HEK293 (cell line): Measurements from ENCODE around the gene CYP4X1.

Source experiments
- CTCF ChIA-PET: fragments of 350-600 bp; formaldehyde crosslinking; extraction: SDS; loops from one replicate; lab custom pipeline; 2021; ENCODE audit warnings: antibody characterized with exemption; lab: Yijun Ruan, JAX
- POLR2A ChIA-PET: fragments of 300-600 bp; formaldehyde crosslinking; extraction: SDS; loops from one replicate; lab custom pipeline; 2020; ENCODE audit warnings: antibody characterized with exemption, inconsistent platforms; lab: Yijun Ruan, JAX
- H3K27ac ChIP-seq: fragments of 200-500 bp; sonication (Bioruptor generic); 2 replicates; pipeline ENCODE4 v1.5.1; 2014; ENCODE audit warnings: low read depth, low read length, control low read depth, inconsistent platforms; ENCODE audit errors: extremely low read depth
- H3K36me3 ChIP-seq, 2 experiments: fragments of 200-500 bp in 1 of 2; sonication (Bioruptor generic) in 1 of 2; 1 replicate in 1 of 2; 2 replicates in 1 of 2; pipeline ENCODE4 v1.5.1; 2014 to 2017; ENCODE audit warnings: inconsistent platforms in 2 of 2, low read length in 2 of 2; ENCODE audit not compliant: control insufficient read depth in 2 of 2, insufficient read depth in 1 of 2
- H3K4me1 ChIP-seq: fragments of 200-500 bp; sonication (Bioruptor generic); 2 replicates; pipeline ENCODE4 v1.5.1; 2014; ENCODE audit warnings: mild to moderate bottlenecking, low read length, inconsistent platforms; ENCODE audit not compliant: control insufficient read depth, insufficient read depth
- H3K4me3 ChIP-seq: 2 replicates; pipeline ENCODE4 v1.5.1; 2011; ENCODE audit warnings: low read depth, mild to moderate bottlenecking, control low read depth, low read length, moderate library complexity
- H3K9me3 ChIP-seq: fragments of 200-500 bp; sonication (Bioruptor generic); 2 replicates; pipeline ENCODE4 v1.5.1; 2014; ENCODE audit warnings: low read depth, low read length, inconsistent platforms; ENCODE audit not compliant: control insufficient read depth, insufficient read depth
- KLF1 ChIP-seq: fragments of 450-650 bp; formaldehyde crosslinking; IDR thresholded peaks from 2 replicates; pipeline ENCODE4 v1.5.1; 2016; ENCODE audit warnings: missing biosample characterization, missing genetic modification characterization
- YY2 ChIP-seq: fragments of 450-650 bp; formaldehyde crosslinking; IDR thresholded peaks from 2 replicates; pipeline ENCODE4 v1.5.1; 2016; ENCODE audit warnings: missing biosample characterization, missing genetic modification characterization
- ZBTB48 ChIP-seq: fragments of 450-650 bp; formaldehyde crosslinking; IDR thresholded peaks from 2 replicates; pipeline ENCODE4 v1.5.1; 2016; ENCODE audit warnings: missing biosample characterization, missing genetic modification characterization
- ZNF157 ChIP-seq: fragments of 450-650 bp; formaldehyde crosslinking; IDR thresholded peaks from 2 replicates; pipeline ENCODE4 v1.5.1; 2016; ENCODE audit warnings: missing biosample characterization, missing genetic modification characterization
- ZNF426 ChIP-seq: fragments of 450-650 bp; formaldehyde crosslinking; IDR thresholded peaks from 2 replicates; pipeline ENCODE4 v1.5.1; 2017; ENCODE audit warnings: missing biosample characterization, missing genetic modification characterization, mild to moderate bottlenecking, inconsistent platforms, moderate library complexity
- ZNF433 ChIP-seq: fragments of 450-650 bp; formaldehyde crosslinking; IDR thresholded peaks from 2 replicates; pipeline ENCODE4 v1.5.1; 2016; ENCODE audit warnings: missing biosample characterization, missing genetic modification characterization, low read depth
- ZNF473 ChIP-seq: fragments of 450-650 bp; formaldehyde crosslinking; IDR thresholded peaks from 2 replicates; pipeline ENCODE4 v1.5.1; 2017; ENCODE audit warnings: missing biosample characterization, missing genetic modification characterization
- ZNF510 ChIP-seq: fragments of 450-650 bp; formaldehyde crosslinking; IDR thresholded peaks from 2 replicates; pipeline ENCODE4 v1.5.1; 2018; ENCODE audit warnings: mild to moderate bottlenecking, missing genetic modification characterization, missing biosample characterization; ENCODE audit not compliant: insufficient replicate concordance
- ZNF571 ChIP-seq: fragments of 450-650 bp; formaldehyde crosslinking; IDR thresholded peaks from 2 replicates; pipeline ENCODE4 v1.5.0; 2017; ENCODE audit warnings: missing biosample characterization, missing genetic modification characterization
- ZNF580 ChIP-seq: fragments of 450-650 bp; formaldehyde crosslinking; IDR thresholded peaks from 2 replicates; pipeline ENCODE4 v1.5.1; 2016; ENCODE audit warnings: missing biosample characterization, missing genetic modification characterization
- ZNF639 ChIP-seq: fragments of 450-650 bp; formaldehyde crosslinking; IDR thresholded peaks from 2 replicates; pipeline ENCODE4 v1.5.1; 2016; ENCODE audit warnings: missing biosample characterization, missing genetic modification characterization
- TF ChIP-seq, protein P1 (sequence below): fragments of 450-650 bp; formaldehyde crosslinking; IDR thresholded peaks from 2 replicates; pipeline ENCODE4 v1.5.1; 2017; ENCODE audit warnings: missing biosample characterization, missing genetic modification characterization
- TF ChIP-seq, protein P2 (sequence below): fragments of 450-650 bp; formaldehyde crosslinking; IDR thresholded peaks from 2 replicates; pipeline ENCODE4 v1.5.1; 2016; ENCODE audit warnings: missing biosample characterization, missing genetic modification characterization
- TF ChIP-seq, protein P3 (sequence below): fragments of 450-650 bp; formaldehyde crosslinking; IDR thresholded peaks from 2 replicates; pipeline ENCODE4 v1.5.1; 2016; ENCODE audit warnings: missing biosample characterization, missing genetic modification characterization, borderline replicate concordance
- TF ChIP-seq, protein P4 (sequence below): fragments of 450-650 bp; formaldehyde crosslinking; IDR thresholded peaks from 2 replicates; pipeline ENCODE4 v1.5.1; 2017; ENCODE audit warnings: missing biosample characterization, missing genetic modification characterization

The CYP4X1 gene

GRCh38 chr1:47036764-47037163, 13.3 kb downstream of the CYP4X1 start (continued):
- no peak for TF ChIP-seq ZNF639 (tag by site-specific recombination)
- TF ChIP-seq ZNF580 (tag by site-specific recombination) = no peak
- no peak for TF ChIP-seq ZNF157

DNA sequence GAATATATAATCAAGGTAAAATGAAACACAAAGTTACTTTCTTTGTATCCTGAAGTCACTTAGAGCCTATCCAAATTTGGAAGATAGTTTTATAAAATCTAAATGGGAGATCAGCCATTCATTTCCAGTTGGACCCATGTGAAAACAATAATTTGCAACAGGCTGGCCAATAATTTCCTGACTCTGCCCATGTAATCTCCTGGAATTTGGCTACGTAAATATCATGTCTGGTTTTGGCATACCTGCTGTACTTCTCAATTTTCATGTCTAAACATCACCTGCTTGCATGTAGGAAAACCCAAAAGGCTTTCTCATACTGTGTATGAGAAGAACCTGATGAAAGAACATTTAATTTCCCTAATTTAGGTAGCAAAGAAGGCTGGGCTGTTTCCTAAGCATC, 35.9 kb downstream of the CYP4X1 start:
- POLR2A ChIA-PET = no interaction called here
- no peaks in the 10 kb centered on the region for H3K4me1 ChIP-seq
- no peaks in the 10 kb centered on the region for H3K9me3 ChIP-seq
- no peak overlapping the region for H3K27ac ChIP-seq
- no peak for TF ChIP-seq ZNF510 (tag by site-specific recombination)
- no peak for TF ChIP-seq ZNF473 (tag by site-specific recombination)
- no peak for TF ChIP-seq ZBTB48 (tag by site-specific recombination)
- no peak for TF ChIP-seq ZNF571 (tag by site-specific recombination)
- TF ChIP-seq, protein P1, sequence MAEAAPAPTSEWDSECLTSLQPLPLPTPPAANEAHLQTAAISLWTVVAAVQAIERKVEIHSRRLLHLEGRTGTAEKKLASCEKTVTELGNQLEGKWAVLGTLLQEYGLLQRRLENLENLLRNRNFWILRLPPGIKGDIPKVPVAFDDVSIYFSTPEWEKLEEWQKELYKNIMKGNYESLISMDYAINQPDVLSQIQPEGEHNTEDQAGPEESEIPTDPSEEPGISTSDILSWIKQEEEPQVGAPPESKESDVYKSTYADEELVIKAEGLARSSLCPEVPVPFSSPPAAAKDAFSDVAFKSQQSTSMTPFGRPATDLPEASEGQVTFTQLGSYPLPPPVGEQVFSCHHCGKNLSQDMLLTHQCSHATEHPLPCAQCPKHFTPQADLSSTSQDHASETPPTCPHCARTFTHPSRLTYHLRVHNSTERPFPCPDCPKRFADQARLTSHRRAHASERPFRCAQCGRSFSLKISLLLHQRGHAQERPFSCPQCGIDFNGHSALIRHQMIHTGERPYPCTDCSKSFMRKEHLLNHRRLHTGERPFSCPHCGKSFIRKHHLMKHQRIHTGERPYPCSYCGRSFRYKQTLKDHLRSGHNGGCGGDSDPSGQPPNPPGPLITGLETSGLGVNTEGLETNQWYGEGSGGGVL (tag by site-specific recombination) = no peak
- TF ChIP-seq, protein P2, sequence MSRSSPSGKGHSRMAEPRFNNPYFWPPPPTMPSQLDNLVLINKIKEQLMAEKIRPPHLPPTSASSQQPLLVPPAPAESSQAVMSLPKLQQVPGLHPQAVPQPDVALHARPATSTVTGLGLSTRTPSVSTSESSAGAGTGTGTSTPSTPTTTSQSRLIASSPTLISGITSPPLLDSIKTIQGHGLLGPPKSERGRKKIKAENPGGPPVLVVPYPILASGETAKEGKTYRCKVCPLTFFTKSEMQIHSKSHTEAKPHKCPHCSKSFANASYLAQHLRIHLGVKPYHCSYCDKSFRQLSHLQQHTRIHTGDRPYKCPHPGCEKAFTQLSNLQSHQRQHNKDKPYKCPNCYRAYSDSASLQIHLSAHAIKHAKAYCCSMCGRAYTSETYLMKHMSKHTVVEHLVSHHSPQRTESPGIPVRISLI (tag by site-specific recombination) = no peak
- TF ChIP-seq ZNF426 = no peak
- no peak for TF ChIP-seq YY2 (tag by site-specific recombination)
- no peak for TF ChIP-seq KLF1 (tag by site-specific recombination)
- TF ChIP-seq, protein P3, sequence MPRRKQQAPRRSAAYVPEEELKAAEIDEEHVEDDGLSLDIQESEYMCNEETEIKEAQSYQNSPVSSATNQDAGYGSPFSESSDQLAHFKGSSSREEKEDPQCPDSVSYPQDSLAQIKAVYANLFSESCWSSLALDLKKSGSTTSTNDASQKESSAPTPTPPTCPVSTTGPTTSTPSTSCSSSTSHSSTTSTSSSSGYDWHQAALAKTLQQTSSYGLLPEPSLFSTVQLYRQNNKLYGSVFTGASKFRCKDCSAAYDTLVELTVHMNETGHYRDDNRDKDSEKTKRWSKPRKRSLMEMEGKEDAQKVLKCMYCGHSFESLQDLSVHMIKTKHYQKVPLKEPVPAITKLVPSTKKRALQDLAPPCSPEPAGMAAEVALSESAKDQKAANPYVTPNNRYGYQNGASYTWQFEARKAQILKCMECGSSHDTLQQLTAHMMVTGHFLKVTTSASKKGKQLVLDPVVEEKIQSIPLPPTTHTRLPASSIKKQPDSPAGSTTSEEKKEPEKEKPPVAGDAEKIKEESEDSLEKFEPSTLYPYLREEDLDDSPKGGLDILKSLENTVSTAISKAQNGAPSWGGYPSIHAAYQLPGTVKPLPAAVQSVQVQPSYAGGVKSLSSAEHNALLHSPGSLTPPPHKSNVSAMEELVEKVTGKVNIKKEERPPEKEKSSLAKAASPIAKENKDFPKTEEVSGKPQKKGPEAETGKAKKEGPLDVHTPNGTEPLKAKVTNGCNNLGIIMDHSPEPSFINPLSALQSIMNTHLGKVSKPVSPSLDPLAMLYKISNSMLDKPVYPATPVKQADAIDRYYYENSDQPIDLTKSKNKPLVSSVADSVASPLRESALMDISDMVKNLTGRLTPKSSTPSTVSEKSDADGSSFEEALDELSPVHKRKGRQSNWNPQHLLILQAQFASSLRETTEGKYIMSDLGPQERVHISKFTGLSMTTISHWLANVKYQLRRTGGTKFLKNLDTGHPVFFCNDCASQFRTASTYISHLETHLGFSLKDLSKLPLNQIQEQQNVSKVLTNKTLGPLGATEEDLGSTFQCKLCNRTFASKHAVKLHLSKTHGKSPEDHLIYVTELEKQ = no peak
- TF ChIP-seq, protein P4, sequence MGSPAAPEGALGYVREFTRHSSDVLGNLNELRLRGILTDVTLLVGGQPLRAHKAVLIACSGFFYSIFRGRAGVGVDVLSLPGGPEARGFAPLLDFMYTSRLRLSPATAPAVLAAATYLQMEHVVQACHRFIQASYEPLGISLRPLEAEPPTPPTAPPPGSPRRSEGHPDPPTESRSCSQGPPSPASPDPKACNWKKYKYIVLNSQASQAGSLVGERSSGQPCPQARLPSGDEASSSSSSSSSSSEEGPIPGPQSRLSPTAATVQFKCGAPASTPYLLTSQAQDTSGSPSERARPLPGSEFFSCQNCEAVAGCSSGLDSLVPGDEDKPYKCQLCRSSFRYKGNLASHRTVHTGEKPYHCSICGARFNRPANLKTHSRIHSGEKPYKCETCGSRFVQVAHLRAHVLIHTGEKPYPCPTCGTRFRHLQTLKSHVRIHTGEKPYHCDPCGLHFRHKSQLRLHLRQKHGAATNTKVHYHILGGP (tag by site-specific recombination) = no peak
- no peak for TF ChIP-seq ZNF433 (tag by site-specific recombination)
- no peak overlapping the region for H3K4me3 ChIP-seq
- CTCF ChIA-PET = no interaction called here
- no peaks in the 10 kb centered on the region for H3K36me3 ChIP-seq
